Measurements from ENCODE around the gene MAGI2.

- no peak for TF ChIP-seq POLR2AphosphoS5 (IDR thresholded peaks at IDR 0.05)
- TF ChIP-seq CTCF (IDR thresholded peaks at IDR 0.05) = no peak
These were observed 1327.6 kb downstream of the MAGI2 start for GRCh38 chr7:78125884-78126283.

All from suprapubic skin (tissue), 3 donors.